Smooth muscle cell of the brain vasculature (primary cell): ENCODE data around the gene TBC1D16.

ENCODE experiments used
- DNase-seq: peaks from one replicate; pipeline ENCODE4 v3.0.0-alpha.2; 2012; ENCODE audit warnings: low read depth, low spot score

The TBC1D16 gene

GRCh38 chr17:79891113-79891730 is 144.4 kb downstream of the TBC1D16 start:
- DNase-seq, result no peak

- DNase-seq, result no peak
These were observed 145.0 kb downstream of the TBC1D16 start for GRCh38 chr17:79890706-79891105.

- no peak for DNase-seq
These were observed 146.6 kb downstream of the TBC1D16 start for GRCh38 chr17:79888811-79889634.

- DNase-seq, result no peak
These were observed 147.6 kb downstream of the TBC1D16 start for GRCh38 chr17:79888009-79888540.

GRCh38 chr17:79887451-79887991 is 148.2 kb downstream of the TBC1D16 start:
- DNase-seq, result no peak

GRCh38 chr17:79883202-79883601 is 152.5 kb downstream of the TBC1D16 start:
- no peak for DNase-seq
